GM21723 (cell line): ENCODE data around the gene BRD1.
A peak's percentile ranks its signal among the peaks of the same experiment; 100 is the strongest.
"Not testable (repeated sequence)": the region's sequence is repeated elsewhere in the genome, so short reads cannot be mapped to it uniquely, and the experiment has no call there.

Source experiments
- ATAC-seq: cut with Tn5 transposase; IDR thresholded peaks from one replicate; pipeline ENCODE4 v1.9.1; 2021; ENCODE audit warnings: mild to moderate bottlenecking, moderate library complexity; ENCODE audit not compliant: unreplicated experiment

BRD1 gene

GRCh38 chr22:49853981-49854831 lies 26.5 kb upstream of the BRD1 start:
- peak; percentile 26 for ATAC-seq

- ATAC-seq: peak; percentile 74
Observed at GRCh38 chr22:49852898-49853894, 25.5 kb upstream of the BRD1 start, which contains the start of gene ZBED4. Gene ZBED4 (plus strand): TSS chr22:49853844. CDS start chr22:49883663, 29,819 bp downstream.

DNA sequence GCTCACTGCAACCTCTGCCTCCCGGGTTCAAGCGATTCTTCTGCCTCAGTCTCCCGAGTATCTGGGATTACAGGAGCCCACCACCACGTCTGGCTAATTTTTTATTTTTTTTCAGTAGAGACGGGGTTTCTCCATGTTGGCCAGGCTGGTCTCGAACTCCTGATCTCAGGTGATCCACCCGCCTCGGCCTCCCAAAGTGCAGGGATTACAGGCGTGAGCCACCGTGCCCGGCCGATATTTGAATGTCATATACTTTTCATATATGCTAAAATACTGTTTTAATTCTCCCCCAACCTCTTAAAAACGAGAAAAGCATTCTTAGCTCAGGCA lies 24.9 kb upstream of the BRD1 start:
- not testable (repeated sequence) for ATAC-seq

DNA sequence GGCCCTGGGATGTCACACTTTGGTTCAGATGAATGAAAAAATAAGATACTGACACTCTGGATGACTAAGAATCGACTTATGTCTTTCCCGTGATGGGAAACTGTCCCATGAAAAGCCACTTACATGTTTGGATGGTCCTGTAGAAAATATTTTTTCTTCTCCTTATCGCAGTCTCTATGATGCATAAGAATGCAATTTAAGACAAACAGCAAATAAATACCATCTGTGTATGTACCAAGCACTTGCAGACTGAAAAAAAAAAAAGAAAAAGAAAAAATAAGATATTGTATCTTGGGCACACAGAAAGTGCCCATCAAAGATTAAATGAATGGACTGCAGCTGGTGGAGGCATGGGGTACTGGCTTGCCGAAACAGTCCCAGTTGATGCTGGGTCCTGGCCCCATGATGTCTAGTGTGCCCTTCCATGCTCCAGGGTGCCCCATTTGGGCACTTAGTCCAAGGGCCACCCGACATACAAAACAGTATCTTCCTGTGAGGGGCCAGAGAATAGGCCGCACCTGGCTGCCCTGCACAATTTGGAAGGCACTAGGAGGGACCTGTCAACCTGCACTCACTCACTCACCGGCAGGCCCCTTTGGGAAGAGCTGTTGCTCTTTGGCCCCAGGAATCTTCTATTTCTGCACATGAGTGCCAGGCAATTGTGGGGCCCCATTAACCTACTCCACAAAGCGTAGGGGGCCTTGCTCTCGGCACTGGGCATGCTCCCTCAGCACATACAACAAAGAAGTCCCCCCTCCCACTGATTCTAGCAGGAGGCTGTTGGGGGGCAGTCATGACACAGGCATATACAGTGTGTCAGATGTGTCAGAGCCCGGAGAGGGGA lies 23.5 kb upstream of the BRD1 start:
- ATAC-seq: no peak

GRCh38 chr22:49850021-49850911 lies 22.6 kb upstream of the BRD1 start:
- no peak for ATAC-seq

GRCh38 chr22:49849161-49850020 lies 21.7 kb upstream of the BRD1 start:
- no peak for ATAC-seq

GRCh38 chr22:49848690-49849160 lies 21.1 kb upstream of the BRD1 start:
- ATAC-seq: no peak

- no peak for ATAC-seq
Observed at GRCh38 chr22:49847751-49848689, 20.3 kb upstream of the BRD1 start.

DNA sequence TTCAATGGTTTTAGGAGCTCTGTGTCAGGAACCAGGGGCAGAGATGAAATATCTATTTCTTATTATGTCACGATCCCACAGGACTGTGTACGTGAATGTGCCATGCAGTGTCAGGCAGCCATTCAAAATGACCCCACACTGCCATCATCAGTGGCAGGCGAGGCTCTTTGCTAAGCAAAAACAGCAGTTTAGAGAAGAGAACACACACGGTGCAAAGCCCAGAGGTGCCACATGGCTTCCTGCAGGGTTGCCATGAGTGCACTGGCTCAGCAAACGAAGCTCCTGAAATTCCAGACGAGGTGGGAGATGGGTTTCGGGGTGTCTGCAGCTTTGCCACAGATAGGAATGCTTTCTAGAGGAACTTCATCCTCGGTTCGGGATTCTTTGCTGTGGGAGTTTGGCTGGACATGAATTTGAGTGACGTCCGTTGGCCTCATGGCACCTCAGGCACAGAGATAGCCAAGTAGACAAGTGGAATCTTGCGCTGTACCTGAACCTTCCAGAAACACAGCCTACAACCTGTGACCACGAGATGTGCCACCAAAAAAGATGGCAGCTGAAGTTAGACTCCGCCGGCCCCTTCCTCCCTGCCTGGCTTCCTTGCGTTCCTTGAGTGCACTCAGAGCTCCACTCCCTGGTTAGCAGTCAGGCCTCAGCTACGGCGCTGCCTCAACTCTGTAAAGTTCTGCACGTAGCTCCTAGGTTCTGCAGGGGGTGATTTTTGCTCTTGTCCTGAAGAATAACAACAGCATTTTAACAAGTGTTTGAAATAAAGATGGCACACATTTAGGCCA lies 18.2 kb upstream of the BRD1 start:
- no peak for ATAC-seq

DNA sequence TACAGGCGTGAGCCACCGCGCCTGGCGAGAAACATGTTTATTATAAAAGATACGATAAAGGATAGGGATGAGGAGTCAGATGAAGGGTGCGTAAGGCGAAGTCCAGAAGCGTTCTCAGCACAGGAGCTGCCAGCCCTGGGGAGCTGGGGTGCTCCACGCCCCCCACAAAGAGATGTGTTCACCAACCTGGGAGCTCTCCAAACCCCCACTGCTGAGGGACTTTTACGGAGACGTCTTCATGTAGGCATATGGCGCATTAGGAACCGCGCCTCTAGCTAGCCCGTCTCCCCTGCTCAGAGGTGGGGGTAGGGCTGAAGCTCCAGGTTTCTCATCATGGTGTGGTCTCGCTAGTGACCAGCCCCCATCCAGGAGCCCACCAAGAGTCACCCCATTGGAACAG lies 17.6 kb upstream of the BRD1 start:
- ATAC-seq: no peak

- no peak for ATAC-seq
Observed at GRCh38 chr22:49838771-49839717, 11.4 kb upstream of the BRD1 start.

DNA sequence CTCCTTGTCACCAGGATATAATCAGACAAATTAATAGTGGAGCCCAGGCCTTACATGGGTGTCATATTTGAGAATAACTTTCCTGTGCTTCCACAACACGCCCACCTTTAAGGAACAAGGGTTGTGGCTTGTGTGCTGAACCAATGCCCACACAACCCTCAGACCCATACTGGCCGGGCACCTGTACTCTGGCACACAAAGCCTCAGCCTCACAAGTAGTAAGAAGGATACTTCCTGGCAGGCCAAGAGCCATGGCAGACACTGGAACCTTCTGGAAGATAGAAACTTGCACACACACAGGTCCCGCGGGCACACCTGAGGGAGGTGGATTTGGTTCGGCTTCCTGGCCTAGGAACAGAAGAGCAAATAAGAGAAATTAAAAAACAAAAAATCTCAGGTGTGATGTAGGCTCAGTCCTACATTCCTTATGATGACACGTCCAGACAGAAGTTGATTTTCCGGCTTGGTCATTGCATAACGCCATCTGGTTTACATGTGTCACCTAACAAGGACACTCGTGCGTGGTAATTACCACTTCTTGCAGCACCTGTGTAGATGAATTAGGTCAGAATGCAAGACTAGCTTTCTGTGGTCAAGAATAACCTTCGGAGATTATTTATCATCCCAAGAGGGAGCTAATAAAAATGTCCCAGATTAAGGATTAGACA lies 5.8 kb upstream of the BRD1 start:
- no peak for ATAC-seq

GRCh38 chr22:49829044-49829853 lies 1.6 kb upstream of the BRD1 start:
- ATAC-seq: no peak

- no peak for ATAC-seq
Observed at GRCh38 chr22:49828599-49828965, 909 bp upstream of the BRD1 start.
